ENCODE data around the gene TYROBP.

- TF ChIP-seq EP300 (IDR thresholded peaks at IDR 0.05; ENCODE audit: borderline replicate concordance in 1 of 2, low read depth in 2 of 2, low read length in 2 of 2) = no peak
- TF ChIP-seq POLR2AphosphoS5 (IDR thresholded peaks at IDR 0.05; ENCODE audit: low read depth, low read length) = no peak
- TF ChIP-seq HDAC2 (IDR thresholded peaks at IDR 0.05; ENCODE audit: borderline replicate concordance in 1 of 2, low read depth in 2 of 2, low read length in 2 of 2) = no peak
- TF ChIP-seq CHD2 (IDR thresholded peaks at IDR 0.05; ENCODE audit: low read length) = no peak
- TF ChIP-seq CTCF (IDR thresholded peaks at IDR 0.05; ENCODE audit: control extremely low read depth in 1 of 3, insufficient read depth in 1 of 3, low read depth in 1 of 3, low read length in 3 of 3) = no peak
These were observed 1.0 kb upstream of the TYROBP start for GRCh38 chr19:35908973-35909683.

Data from H1 (cell line).